Heart left ventricle (tissue), 16 donors: Measurements from ENCODE around the gene HEBP2. TPM values are rescaled to one million over a fixed set of nuclear protein-coding genes. Genes with fewer than 3 reads are reported as not detected.

Experiments
- ATAC-seq, 4 donors: fragments of 200-7000 bp; cut with Tn5 transposase; one replicate each; pipeline ENCODE4 v1.9.1; 2020 to 2022; ENCODE audit warnings: moderate library complexity in 4 of 4, mild to moderate bottlenecking in 3 of 4, moderate number of reproducible peaks in 1 of 4
- DNase-seq, 5 donors: peaks; one replicate each; pipeline ENCODE4 v3.0.0-alpha.2; 2020
- H3K27ac ChIP-seq, 12 donors: fragments of 200-600 bp; sonication (generic) in 4 of 12; one replicate each; pipeline versions ENCODE4 v1.5.0 to v1.8.0; 2016 to 2022; ENCODE audit warnings: mild to moderate bottlenecking in 2 of 12
- H3K27me3 ChIP-seq, 9 donors: fragments of 200-600 bp; sonication (generic) in 2 of 9; one replicate each; pipeline versions ENCODE4 v1.5.1 to v1.8.0; 2016 to 2022; ENCODE audit warnings: mild to moderate bottlenecking in 3 of 9
- H3K36me3 ChIP-seq, 9 donors: fragments of 200-600 bp; sonication (generic) in 2 of 9; one replicate each; pipeline versions ENCODE4 v1.5.0 to v1.8.0; 2018 to 2022; ENCODE audit warnings: mild to moderate bottlenecking in 2 of 9
- H3K4me1 ChIP-seq, 12 donors: fragments of 200-600 bp; sonication (generic) in 4 of 12; one replicate each; pipeline versions ENCODE4 v1.5.0 to v1.8.0; 2016 to 2022; ENCODE audit warnings: mild to moderate bottlenecking in 3 of 12
- H3K4me3 ChIP-seq, 12 donors: fragments of 200-600 bp; sonication (generic) in 4 of 12; one replicate each; pipeline versions ENCODE4 v1.5.0 to v1.8.0; 2017 to 2022; ENCODE audit warnings: mild to moderate bottlenecking in 9 of 12, moderate library complexity in 4 of 12
- H3K9me3 ChIP-seq, 12 donors: fragments of 200-600 bp; sonication (generic) in 4 of 12; one replicate each; pipeline versions ENCODE4 v1.5.0 to v1.8.0; 2016 to 2022; ENCODE audit warnings: mild to moderate bottlenecking in 1 of 12
- POLR2A ChIP-seq, 2 donors: fragments of 450-650 bp; IDR thresholded peaks; one replicate each; pipeline ENCODE4 v1.6.1; 2017; ENCODE audit warnings: antibody characterized with exemption in 2 of 2, mild to moderate bottlenecking in 2 of 2, moderate library complexity in 2 of 2
- WGBS, 4 donors: extraction: QIAGEN DNeasy Blood & Tissue Kit in 2 of 4; methylation state at CpG; one replicate each; pipeline versions ENCODE4 v1.1.5 to v1.1.7; 2013 to 2018; 5-methylcytosine and 5-hydroxymethylcytosine counted together
- intact Hi-C, 10 donors: fragments of 100-400 bp; cut with DNase I; formaldehyde crosslinking; loops; one replicate each; pipeline versions ENCODE4 v1.11.1 to v1.14.2; 2022
- polyA plus RNA-seq, 2 donors: library from polyadenylated mRNA; stranded (reverse); fragments of 200-250 nt; gene quantifications; one replicate each; pipeline ENCODE4 v1.2.3, GENCODE V29; 2013
- total RNA-seq, 9 donors: library from RNA; depleted of rRNA in 2 of 9; stranded (reverse); fragments of >200 nt in 2 of 9; fragmentation: NEBNext Ultra II Directional in 3 of 9; extraction: Animal tissue kit (Norgen Biotek cat#: 25700) in 3 of 9; gene quantifications; one replicate each; pipeline versions ENCODE4 v1.1.0 to v1.2.4, GENCODE V29; 2016 to 2023
- TF ChIP-seq, protein P1 (sequence below), 12 donors: fragments of 200-600 bp; sonication (generic) in 4 of 12; IDR thresholded peaks; one replicate each; pipeline versions ENCODE4 v1.5.0 to v1.8.0; 2018 to 2022; ENCODE audit warnings: antibody characterized with exemption in 12 of 12, mild to moderate bottlenecking in 5 of 12
- donor health status: ischemic (EF 13 %, LVEDD 7.1; RV severe dilation, severe dysfunction).
- donor health status: healthy with polysubstance abuse.
- donor health status: DM: no; HTN: yes; CAD: no.
- donor health status: DM: no; HTN: no; CAD: no.
- donor health status: ischemic (EF 25% LVEDD 6.9; RV normal size, moderate dysfunction).
- donor health status: ischemic (EF 25% LVEDD 5.7; RV mildly dilated, moderate dysfunction).
- donor health status: healthy.
- donor health status: DM: yes; HTN: yes; CAD: no.
- donor health status: ischemic (EF 35%, LVEDD 5.7; RV mildly dilated, moderate dysfunction).
- donor health status: nonischemic (EF 11% LVEDD 7.7; RV severe dilation, severe dysfunction).
- donor health status: DM: yes; HTN: yes; CAD: no.
- donor health status: PGD.
- donor health status: ischemic (EF 29% LVEDD 5.4; RV normal size, mild dysfunction).
- donor health status: nonischemic (EF 23%, LVEDD 6.1; RV moderate dilation, normal function).

The HEBP2 gene
- total and polyA plus RNA-seq, 11 donors: 20.3 to 110 (median 90.2) TPM

GRCh38 chr6:138428944-138429598 lies 25.0 kb downstream of the HEBP2 start:
- H3K27me3 ChIP-seq: no peaks in the 10 kb centered on the region
- TF ChIP-seq POLR2A (IDR thresholded peaks at IDR 0.05): no peak
- TF ChIP-seq, protein P1, sequence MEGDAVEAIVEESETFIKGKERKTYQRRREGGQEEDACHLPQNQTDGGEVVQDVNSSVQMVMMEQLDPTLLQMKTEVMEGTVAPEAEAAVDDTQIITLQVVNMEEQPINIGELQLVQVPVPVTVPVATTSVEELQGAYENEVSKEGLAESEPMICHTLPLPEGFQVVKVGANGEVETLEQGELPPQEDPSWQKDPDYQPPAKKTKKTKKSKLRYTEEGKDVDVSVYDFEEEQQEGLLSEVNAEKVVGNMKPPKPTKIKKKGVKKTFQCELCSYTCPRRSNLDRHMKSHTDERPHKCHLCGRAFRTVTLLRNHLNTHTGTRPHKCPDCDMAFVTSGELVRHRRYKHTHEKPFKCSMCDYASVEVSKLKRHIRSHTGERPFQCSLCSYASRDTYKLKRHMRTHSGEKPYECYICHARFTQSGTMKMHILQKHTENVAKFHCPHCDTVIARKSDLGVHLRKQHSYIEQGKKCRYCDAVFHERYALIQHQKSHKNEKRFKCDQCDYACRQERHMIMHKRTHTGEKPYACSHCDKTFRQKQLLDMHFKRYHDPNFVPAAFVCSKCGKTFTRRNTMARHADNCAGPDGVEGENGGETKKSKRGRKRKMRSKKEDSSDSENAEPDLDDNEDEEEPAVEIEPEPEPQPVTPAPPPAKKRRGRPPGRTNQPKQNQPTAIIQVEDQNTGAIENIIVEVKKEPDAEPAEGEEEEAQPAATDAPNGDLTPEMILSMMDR (IDR thresholded peaks at IDR 0.05): peak; percentile 42 to 77 (median 65)
- peaks cover 0 to 40% (median 9%) of the 10 kb centered on the region in 9 donors for H3K36me3 ChIP-seq
- H3K4me1 ChIP-seq: peaks cover 0 to 51% (median 20%) of the 10 kb centered on the region in 12 donors
- H3K9me3 ChIP-seq: no peaks in the 10 kb centered on the region
- DNase-seq (no peak), ATAC-seq (peak in 3 of 4 donors; percentile 8 to 43 (median 33))
- H3K4me3 ChIP-seq: peak overlapping the region in 4 of 12 donors; percentile 10 to 24 (median 12)
- intact Hi-C loops: loop anchor here (1.0 to 10.0 kb wide), 12 partner anchors 76 to 338 kb away; no protein-coding TSS in a partner anchor
- H3K27ac ChIP-seq: peak overlapping the region in 11 of 12 donors; percentile 31 to 85 (median 64)
- 25 to 28% (median 27%) methylated on average over 8 of the region's 8 CpGs for WGBS, 4 donors

DNA sequence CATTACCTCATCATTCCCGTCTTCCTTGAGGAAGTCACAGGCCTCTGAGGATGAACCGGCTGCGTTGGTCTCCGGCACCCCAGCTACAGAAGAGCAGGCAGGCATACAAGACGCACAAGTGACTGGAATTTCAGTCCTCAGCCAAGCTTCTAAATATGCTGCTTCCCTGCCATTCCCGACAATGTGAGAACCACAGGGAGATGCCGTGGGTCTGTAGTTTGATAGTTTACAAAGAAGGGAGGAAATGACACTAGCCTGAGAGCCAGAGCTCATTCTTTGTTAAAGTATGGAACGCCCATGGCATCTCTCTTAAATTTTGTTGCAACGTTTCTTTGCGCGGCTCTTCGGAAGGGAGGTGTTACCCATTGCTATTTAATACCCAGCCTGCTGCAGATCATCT lies 25.7 kb downstream of the HEBP2 start:
- H3K27me3 ChIP-seq: no peaks in the 10 kb centered on the region
- TF ChIP-seq POLR2A (IDR thresholded peaks at IDR 0.05): no peak
- TF ChIP-seq, protein P1 (IDR thresholded peaks at IDR 0.05): no peak
- peaks cover 0 to 35% (median 4%) of the 10 kb centered on the region in 9 donors for H3K36me3 ChIP-seq
- intact Hi-C loops: loop anchor here (2.0 to 10.0 kb wide), 17 partner anchors 73 to 338 kb away; no protein-coding TSS in a partner anchor
- no peaks in the 10 kb centered on the region for H3K9me3 ChIP-seq
- H3K27ac ChIP-seq: peak overlapping the region in 11 of 12 donors; percentile 35 to 85 (median 69)
- peaks cover 0 to 51% (median 22%) of the 10 kb centered on the region in 12 donors for H3K4me1 ChIP-seq
- DNase-seq: no peak
- peak in 2 of 4 donors; percentile 4 to 11 for ATAC-seq
- peak overlapping the region in 5 of 12 donors; percentile 1 to 24 (median 11) for H3K4me3 ChIP-seq
- WGBS, 4 donors: 37 to 47% (median 43%) methylated on average over 12 of the region's 12 CpGs

DNA sequence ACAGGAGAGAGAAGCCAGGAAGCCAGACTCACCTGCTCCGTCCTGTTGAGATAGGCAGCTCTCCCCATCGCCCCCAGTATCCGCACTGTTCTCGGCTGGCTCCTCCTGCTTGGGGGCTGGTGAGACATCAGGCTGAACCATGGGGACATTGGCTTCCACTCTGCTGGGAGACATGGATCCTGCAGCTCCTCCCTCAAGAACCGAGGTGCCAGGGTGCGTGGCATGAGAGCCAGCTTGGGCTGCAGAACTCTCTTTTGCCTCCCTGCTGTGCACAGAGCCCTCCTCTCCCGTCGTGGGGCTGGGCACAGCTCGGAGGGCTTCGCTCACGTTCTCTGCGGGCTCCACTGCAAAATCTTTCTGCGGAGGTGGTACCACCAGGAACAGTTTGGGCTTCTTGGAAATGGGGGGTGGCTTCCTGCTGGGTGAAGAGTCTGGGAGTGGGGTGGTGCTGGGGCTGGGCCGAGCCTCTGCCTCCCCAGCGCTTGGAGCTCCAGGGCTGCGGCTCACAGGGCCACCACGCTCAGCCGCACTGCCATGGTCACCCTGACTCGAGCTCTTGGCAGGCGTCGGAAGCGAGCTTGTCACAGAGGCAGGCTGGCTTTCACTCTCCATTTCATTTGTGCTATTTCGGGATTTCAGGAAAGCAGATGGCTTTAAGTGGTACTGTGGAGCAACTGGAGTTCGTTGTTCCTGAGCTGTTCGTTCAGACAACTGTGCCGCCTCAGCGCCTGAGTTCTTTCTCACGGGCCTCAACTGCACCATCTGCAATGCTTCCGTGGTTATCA lies 26.5 kb downstream of the HEBP2 start:
- peaks cover 0 to 52% (median 22%) of the 10 kb centered on the region in 12 donors for H3K4me1 ChIP-seq
- TF ChIP-seq, protein P1 (IDR thresholded peaks at IDR 0.05): no peak
- no peak for TF ChIP-seq POLR2A (IDR thresholded peaks at IDR 0.05)
- H3K36me3 ChIP-seq: peaks cover 0 to 30% (median 4%) of the 10 kb centered on the region in 9 donors
- H3K27ac ChIP-seq: peak overlapping the region; percentile 31 to 85 (median 66)
- ATAC-seq: peak; percentile 81 to 89 (median 84)
- DNase-seq: peak; percentile 55 to 85 (median 71)
- H3K9me3 ChIP-seq: no peaks in the 10 kb centered on the region
- H3K27me3 ChIP-seq: no peaks in the 10 kb centered on the region
- 59 to 71% (median 65%) methylated on average over 17 to 29 of the region's 29 CpGs for WGBS, 4 donors
- intact Hi-C loops: loop anchor here in 8 of 10 donors (2.0 to 10.0 kb wide), 9 partner anchors 72 to 337 kb away; no protein-coding TSS in a partner anchor
- H3K4me3 ChIP-seq: peak overlapping the region in 6 of 12 donors; percentile 1 to 24 (median 14)
